Colonic mucosa (tissue), 4 donors: ENCODE measurements around the gene SMIM7. TPM values are rescaled to one million over a fixed set of nuclear protein-coding genes. Genes with fewer than 3 reads are reported as not detected.

Experiments
- DNase-seq: peaks from one replicate; pipeline ENCODE4 v3.0.0-alpha.2; 2020
- H3K27ac ChIP-seq: fragments of 200-600 bp; one replicate; pipeline ENCODE4 v1.8.0; 2021
- H3K27me3 ChIP-seq: fragments of 200-600 bp; one replicate; pipeline ENCODE4 v1.8.0; 2021
- H3K36me3 ChIP-seq: fragments of 200-600 bp; one replicate; pipeline ENCODE4 v1.8.0; 2021
- H3K4me1 ChIP-seq: fragments of 200-600 bp; one replicate; pipeline ENCODE4 v1.8.0; 2021; ENCODE audit warnings: mild to moderate bottlenecking
- H3K4me3 ChIP-seq: fragments of 200-600 bp; one replicate; pipeline ENCODE4 v1.8.0; 2021
- H3K9ac ChIP-seq, 2 donors: one replicate each; pipeline ENCODE4 v1.7.0; 2013; ENCODE audit warnings: control low read depth in 2 of 2, low read depth in 2 of 2, low read length in 2 of 2
- H3K9me3 ChIP-seq: fragments of 200-600 bp; one replicate; pipeline ENCODE4 v1.8.0; 2021
- CTCF ChIP-seq: fragments of 200-600 bp; IDR thresholded peaks from one replicate; pipeline ENCODE4 v1.8.0; 2022; ENCODE audit warnings: antibody characterized with exemption, mild to moderate bottlenecking
- intact Hi-C: fragments of 100-400 bp; cut with DNase I; formaldehyde crosslinking; loops from one replicate; pipeline ENCODE4 v1.14.1; 2022
- total RNA-seq, 2 donors: library from RNA; stranded (reverse); fragmentation: NEBNext Ultra II Directional in 1 of 2; extraction: Animal tissue kit (Norgen Biotek cat#: 25700) in 1 of 2; gene quantifications; one replicate each; pipeline ENCODE4 v1.2.1, GENCODE V29; 2021
- donor health status: healthy.
- donor health status: DM: no; HTN: no; CAD: no.
- donor health status: DM: no; HTN: no; CAD: no.

Gene SMIM7
- total RNA-seq = 10 to 100 TPM; 58.2 to 64.8 TPM

GRCh38 chr19:16659832-16660708 is at the start of gene SMIM7:
Gene SMIM7 (minus strand): TSS chr19:16660144. CDS start chr19:16660110, 34 bp downstream.
- Histone ChIP-seq H3K9ac (peak within 1 kb of the TSS; percentile 89 to 93), H3K9me3 (no peaks in the 10 kb centered on the region), H3K27ac (peak within 1 kb of the TSS; percentile 93), H3K36me3 (peaks cover 9% of the 10 kb centered on the region), H3K4me1 (peaks cover 10% of the 10 kb centered on the region), H3K4me3 (peak within 1 kb of the TSS; percentile 67), H3K27me3 (no peaks in the 10 kb centered on the region)
- intact Hi-C loops = no loop called here
- peak; percentile 98 for DNase-seq
- no peak for TF ChIP-seq CTCF

GRCh38 chr19:16703677-16704076 is 43.7 kb upstream of the SMIM7 start:
- Histone ChIP-seq H3K4me3 (no peak overlapping the region), H3K9ac (no peak overlapping the region), H3K9me3 (no peaks in the 10 kb centered on the region), H3K36me3 (no peaks in the 10 kb centered on the region), H3K4me1 (no peaks in the 10 kb centered on the region), H3K27ac (no peak overlapping the region), H3K27me3 (no peaks in the 10 kb centered on the region)
- no peak for TF ChIP-seq CTCF
- intact Hi-C loops = no loop called here
- no peak for DNase-seq

GRCh38 chr19:16702123-16702522 is 42.2 kb upstream of the SMIM7 start:
- Histone ChIP-seq H3K36me3 (no peaks in the 10 kb centered on the region), H3K4me1 (no peaks in the 10 kb centered on the region), H3K9me3 (no peaks in the 10 kb centered on the region), H3K4me3 (no peak overlapping the region), H3K27me3 (no peaks in the 10 kb centered on the region), H3K27ac (no peak overlapping the region), H3K9ac (no peak overlapping the region)
- intact Hi-C loops = no loop called here
- DNase-seq = no peak
- TF ChIP-seq CTCF = no peak

GRCh38 chr19:16698914-16699313 is 39.0 kb upstream of the SMIM7 start:
- no peak for DNase-seq
- Histone ChIP-seq H3K9ac (no peak overlapping the region), H3K9me3 (no peaks in the 10 kb centered on the region), H3K27me3 (no peaks in the 10 kb centered on the region), H3K4me3 (no peak overlapping the region), H3K4me1 (no peaks in the 10 kb centered on the region), H3K27ac (no peak overlapping the region), H3K36me3 (no peaks in the 10 kb centered on the region)
- intact Hi-C loops = no loop called here
- TF ChIP-seq CTCF = no peak

GRCh38 chr19:16688084-16688483 is 28.1 kb upstream of the SMIM7 start:
- Histone ChIP-seq H3K36me3 (no peaks in the 10 kb centered on the region), H3K9ac (no peak overlapping the region), H3K4me1 (no peaks in the 10 kb centered on the region), H3K4me3 (no peak overlapping the region), H3K27ac (no peak overlapping the region), H3K9me3 (no peaks in the 10 kb centered on the region), H3K27me3 (no peaks in the 10 kb centered on the region)
- no peak for TF ChIP-seq CTCF
- no peak for DNase-seq
- intact Hi-C loops = no loop called here
